Measurements from ENCODE around the gene BZW2.
A peak's percentile ranks its signal among the peaks of the same experiment; 100 is the strongest.

The BZW2 gene

DNA sequence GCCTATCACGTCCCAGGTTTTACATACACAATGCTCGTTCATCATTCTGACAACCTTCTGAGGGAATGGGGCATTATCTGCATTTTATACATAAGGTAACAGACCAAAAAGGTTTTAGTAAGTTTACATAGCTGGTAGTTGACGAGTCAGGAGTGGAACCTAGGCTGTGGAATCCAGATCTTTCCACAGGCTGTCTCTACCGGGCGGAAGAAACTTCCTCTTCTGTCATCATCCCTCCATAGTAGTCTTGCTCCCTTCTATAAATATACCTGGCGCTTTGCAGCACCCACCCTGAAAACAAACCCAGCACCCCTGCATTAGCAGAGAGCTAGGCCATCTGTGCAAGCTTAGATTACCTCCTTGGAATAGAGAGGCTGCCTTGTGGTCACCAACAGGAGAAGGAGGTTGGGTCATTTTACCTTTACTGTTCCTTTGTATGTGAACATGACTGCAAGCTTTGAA, 108.9 kb downstream of the BZW2 start:
- no peak for DNase-seq

DNA sequence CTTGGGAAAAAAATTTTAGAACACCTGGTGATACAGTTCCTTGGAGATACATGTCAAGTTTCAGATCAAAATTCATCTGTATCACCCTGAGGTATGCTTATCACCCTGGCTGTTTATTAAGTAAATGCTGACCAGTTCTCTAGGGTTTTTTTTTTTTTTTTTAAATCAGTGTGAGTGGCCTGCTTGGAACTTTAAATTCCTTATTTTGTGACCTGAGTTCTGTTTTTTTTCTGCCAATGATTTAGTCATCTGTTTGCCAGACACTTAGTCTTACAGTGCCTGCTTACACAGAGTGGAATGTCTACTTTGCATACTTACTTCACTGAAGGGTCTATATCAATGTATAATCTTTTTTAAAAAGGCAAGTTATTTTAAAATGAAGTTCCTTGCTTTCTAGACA, 109.4 kb downstream of the BZW2 start:
- DNase-seq, result peak; percentile 24

All from fibroblast of skin of abdomen (primary cell).